T-cell (primary cell): ENCODE results near the gene IPO8. TPM values are rescaled to one million over a fixed set of nuclear protein-coding genes. Genes with fewer than 3 reads are reported as not detected.

ENCODE experiments used
- ATAC-seq, 4 experiments: fragments of 200-7000 bp in 3 of 4; fragments of 150-1000 bp in 1 of 4; cut with Tn5 transposase; replicated peaks in 1 of 4; 1 replicate in 3 of 4; 2 replicates in 1 of 4; pipeline ENCODE4 v1.10.0; 2021; ENCODE audit warnings: moderate library complexity in 3 of 4, mild to moderate bottlenecking in 2 of 4, moderate number of reproducible peaks in 1 of 4
- CTCF ChIA-PET, 2 donors: fragments of 300-600 bp; sonication (Branson Sonifier 250); formaldehyde crosslinking; loops; one replicate each; lab custom pipeline; 2022; ENCODE audit warnings: antibody characterized with exemption in 2 of 2; lab: Charles Lee
- POLR2A ChIA-PET, 2 donors: fragments of 300-600 bp; sonication (Branson Sonifier 250); formaldehyde crosslinking; loops; one replicate each; lab custom pipeline; 2022; ENCODE audit warnings: antibody characterized with exemption in 2 of 2; lab: Charles Lee
- DNase-seq, 35 experiments: peaks; one replicate each; pipeline versions ENCODE4 v3.0.0 to v3.0.0-alpha.2; 2013 to 2023
- H3K27ac ChIP-seq: one replicate; pipeline ENCODE4 v1.5.1; 2013; ENCODE audit warnings: low read length
- H3K27me3 ChIP-seq, 2 experiments: replicated peaks in 1 of 2; 1 replicate in 1 of 2; 2 replicates in 1 of 2; pipeline versions ENCODE4 v1.6.1 to v1.7.0; 2013; ENCODE audit warnings: low read length in 1 of 2, mixed read lengths in 1 of 2; ENCODE audit not compliant: control insufficient read depth in 2 of 2, insufficient read depth in 2 of 2; ENCODE audit errors: extremely low read depth in 1 of 2
- H3K36me3 ChIP-seq, 2 donors: 1 replicate in 1 of 2; 2 replicates in 1 of 2; pipeline versions ENCODE4 v1.6.1 to v1.7.0; 2013; ENCODE audit warnings: low read length in 1 of 2; ENCODE audit not compliant: control insufficient read depth in 2 of 2, insufficient read depth in 1 of 2; ENCODE audit errors: extremely low read depth in 1 of 2
- H3K4me1 ChIP-seq, 2 experiments: 1 replicate in 1 of 2; 2 replicates in 1 of 2; pipeline versions ENCODE4 v1.6.1 to v1.7.0; 2013; ENCODE audit warnings: low read length in 2 of 2, mixed read lengths in 1 of 2; ENCODE audit not compliant: insufficient read depth in 2 of 2, control insufficient read depth in 1 of 2; ENCODE audit errors: extremely low read depth in 1 of 2
- H3K4me3 ChIP-seq, 2 donors: 1 replicate in 1 of 2; 2 replicates in 1 of 2; pipeline versions ENCODE4 v1.5.1 to v1.7.0; 2013; ENCODE audit warnings: mild to moderate bottlenecking in 2 of 2, low read length in 1 of 2, moderate library complexity in 1 of 2; ENCODE audit not compliant: control insufficient read depth in 1 of 2; ENCODE audit errors: extremely low read depth in 1 of 2
- H3K9me3 ChIP-seq: 2 replicates; pipeline ENCODE4 v1.7.0; 2013
- H3K27ac Mint-ChIP-seq, 2 donors: one replicate each; pipeline ENCODE4 v1.8.0; 2020 to 2021; ENCODE audit warnings: mild to moderate bottlenecking in 2 of 2, mixed read lengths in 2 of 2
- H3K27me3 Mint-ChIP-seq, 2 donors: one replicate each; pipeline ENCODE4 v1.8.0; 2021 to 2022; ENCODE audit warnings: mixed read lengths in 2 of 2
- H3K36me3 Mint-ChIP-seq: one replicate; pipeline ENCODE4 v1.8.0; 2021; ENCODE audit warnings: mixed read lengths
- H3K4me1 Mint-ChIP-seq, 3 donors: one replicate each; pipeline ENCODE4 v1.8.0; 2020 to 2022; ENCODE audit warnings: mixed read lengths in 3 of 3, mild to moderate bottlenecking in 1 of 3
- H3K4me3 Mint-ChIP-seq, 3 donors: one replicate each; pipeline ENCODE4 v1.8.0; 2020 to 2022; ENCODE audit warnings: mild to moderate bottlenecking in 3 of 3, mixed read lengths in 3 of 3, moderate library complexity in 3 of 3
- H3K9me3 Mint-ChIP-seq, 3 donors: one replicate each; pipeline ENCODE4 v1.8.0; 2020 to 2022; ENCODE audit warnings: mixed read lengths in 3 of 3
- WGBS: methylation state at CpG from one replicate; pipeline ENCODE4 v1.1.5; 2013; ENCODE audit warnings: missing lambda C conversion rate; ENCODE audit not compliant: insufficient coverage; 5-methylcytosine and 5-hydroxymethylcytosine counted together
- total RNA-seq, 35 experiments: library from RNA in 6 of 35; stranded (reverse) in 6 of 35; fragments of 120-200 nt in 1 of 35; gene quantifications; one replicate each; pipeline versions ENCODE4 v1.2.1 to v1.2.4 and lab custom pipeline; 2013 to 2026

IPO8 gene
- total RNA-seq, 5 donors from 2014 or later (not counting 1 experiment from before 2014, with no cell fraction given) = 29.9 to 54.9 (median 45.1) TPM

DNA sequence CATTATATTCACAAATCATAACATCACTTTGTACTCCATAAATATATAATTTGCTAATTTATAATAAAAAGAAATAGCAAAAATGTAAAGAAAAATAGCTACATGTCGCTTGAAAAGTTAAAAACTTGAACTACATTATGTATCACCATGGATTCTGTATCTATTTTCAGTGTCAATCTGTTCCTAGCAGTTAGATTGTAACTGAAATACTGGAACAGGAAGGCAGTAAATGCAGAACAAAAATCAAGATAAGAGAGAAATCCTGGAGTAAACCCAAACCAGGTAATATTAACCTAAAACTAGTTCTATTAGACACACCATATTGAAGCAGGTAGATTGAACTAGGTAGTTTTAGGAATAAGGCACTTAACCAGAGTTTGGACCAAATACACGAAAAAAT, 60.3 kb downstream of the IPO8 start:
- Mint-ChIP-seq H3K27me3 (no peaks in the 10 kb centered on the region), H3K4me1 (no peaks in the 10 kb centered on the region), H3K9me3 (no peaks in the 10 kb centered on the region), H3K36me3 (peaks cover 70% of the 10 kb centered on the region), H3K27ac (no peak overlapping the region), H3K4me3 (no peak overlapping the region)
- ATAC-seq = no peak
- Histone ChIP-seq H3K27ac (no peak overlapping the region), H3K4me1 (no peaks in the 10 kb centered on the region), H3K27me3 (no peaks in the 10 kb centered on the region), H3K4me3 (no peak overlapping the region), H3K9me3 (no peaks in the 10 kb centered on the region), H3K36me3 (peaks cover 6 to 49% of the 10 kb centered on the region in 2 donors)
- POLR2A ChIA-PET = no interaction called here
- DNase-seq = no peak
- CTCF ChIA-PET = no interaction called here
- WGBS = no CpG with 5 or more reads among the region's 2 CpGs

DNA sequence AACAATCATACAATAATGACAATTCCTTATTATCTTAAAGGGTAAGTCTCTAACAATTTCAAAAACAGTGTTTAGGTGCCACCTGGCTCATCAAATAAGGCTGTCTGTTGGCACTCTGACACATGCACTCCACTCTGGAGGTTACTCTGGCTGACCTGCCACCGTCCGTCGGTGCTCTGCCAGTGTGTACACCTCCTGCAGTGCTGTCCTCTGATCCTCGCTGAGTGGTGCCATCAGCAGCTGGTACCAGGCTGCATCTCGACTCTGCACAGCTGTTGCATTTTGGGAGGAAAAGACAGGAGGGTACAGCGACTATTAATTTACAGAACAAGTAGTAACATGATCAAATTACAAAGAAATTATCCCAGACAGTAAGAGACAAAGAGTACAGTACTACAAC, 63.9 kb downstream of the IPO8 start:
- Histone ChIP-seq H3K9me3 (no peaks in the 10 kb centered on the region), H3K36me3 (peaks cover 9 to 44% of the 10 kb centered on the region in 2 donors), H3K4me3 (no peak overlapping the region), H3K27me3 (no peaks in the 10 kb centered on the region), H3K27ac (no peak overlapping the region), H3K4me1 (no peaks in the 10 kb centered on the region)
- no peaks in the 10 kb centered on the region for H3K27me3 Mint-ChIP-seq
- no peak for DNase-seq
- H3K4me1 Mint-ChIP-seq = peaks cover 0 to 2% (median 0%) of the 10 kb centered on the region in 3 donors
- 96% methylated on average over 3 of the region's 6 CpGs for WGBS
- no peaks in the 10 kb centered on the region for H3K9me3 Mint-ChIP-seq
- ATAC-seq = no peak
- ChIA-PET CTCF (no interaction called here), POLR2A (no interaction called here)
- peaks cover 60% of the 10 kb centered on the region for H3K36me3 Mint-ChIP-seq
- H3K27ac Mint-ChIP-seq = no peak overlapping the region
- H3K4me3 Mint-ChIP-seq = no peak overlapping the region

DNA sequence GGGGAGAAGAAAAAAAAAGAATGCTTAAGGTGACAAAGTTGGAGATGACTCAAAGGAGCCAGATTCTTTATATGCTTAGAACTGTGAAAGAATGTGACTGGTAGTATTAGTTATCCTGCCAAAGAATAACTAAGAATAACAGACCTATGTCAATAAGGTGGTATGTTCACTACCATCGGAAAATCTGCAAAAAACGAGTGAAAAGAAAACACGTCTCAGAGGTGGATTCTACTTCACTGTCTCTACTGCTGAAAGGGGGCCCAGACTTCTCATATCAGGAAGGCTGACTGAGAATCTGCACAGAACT, 64.7 kb downstream of the IPO8 start:
- Mint-ChIP-seq H3K4me3 (no peak overlapping the region), H3K9me3 (no peaks in the 10 kb centered on the region), H3K36me3 (peaks cover 54% of the 10 kb centered on the region), H3K4me1 (peaks cover 0 to 10% (median 0%) of the 10 kb centered on the region in 3 donors), H3K27me3 (no peaks in the 10 kb centered on the region), H3K27ac (no peak overlapping the region)
- ChIA-PET POLR2A (no interaction called here), CTCF (no interaction called here)
- H3K9me3 ChIP-seq = no peaks in the 10 kb centered on the region
- H3K27me3 ChIP-seq = no peaks in the 10 kb centered on the region
- ATAC-seq (no peak), DNase-seq (no peak)
- H3K4me3 ChIP-seq = no peak overlapping the region
- no peaks in the 10 kb centered on the region for H3K4me1 ChIP-seq
- H3K36me3 ChIP-seq = peaks cover 9 to 40% of the 10 kb centered on the region in 2 donors
- WGBS = no CpG with 5 or more reads among the region's 3 CpGs
- no peak overlapping the region for H3K27ac ChIP-seq

DNA sequence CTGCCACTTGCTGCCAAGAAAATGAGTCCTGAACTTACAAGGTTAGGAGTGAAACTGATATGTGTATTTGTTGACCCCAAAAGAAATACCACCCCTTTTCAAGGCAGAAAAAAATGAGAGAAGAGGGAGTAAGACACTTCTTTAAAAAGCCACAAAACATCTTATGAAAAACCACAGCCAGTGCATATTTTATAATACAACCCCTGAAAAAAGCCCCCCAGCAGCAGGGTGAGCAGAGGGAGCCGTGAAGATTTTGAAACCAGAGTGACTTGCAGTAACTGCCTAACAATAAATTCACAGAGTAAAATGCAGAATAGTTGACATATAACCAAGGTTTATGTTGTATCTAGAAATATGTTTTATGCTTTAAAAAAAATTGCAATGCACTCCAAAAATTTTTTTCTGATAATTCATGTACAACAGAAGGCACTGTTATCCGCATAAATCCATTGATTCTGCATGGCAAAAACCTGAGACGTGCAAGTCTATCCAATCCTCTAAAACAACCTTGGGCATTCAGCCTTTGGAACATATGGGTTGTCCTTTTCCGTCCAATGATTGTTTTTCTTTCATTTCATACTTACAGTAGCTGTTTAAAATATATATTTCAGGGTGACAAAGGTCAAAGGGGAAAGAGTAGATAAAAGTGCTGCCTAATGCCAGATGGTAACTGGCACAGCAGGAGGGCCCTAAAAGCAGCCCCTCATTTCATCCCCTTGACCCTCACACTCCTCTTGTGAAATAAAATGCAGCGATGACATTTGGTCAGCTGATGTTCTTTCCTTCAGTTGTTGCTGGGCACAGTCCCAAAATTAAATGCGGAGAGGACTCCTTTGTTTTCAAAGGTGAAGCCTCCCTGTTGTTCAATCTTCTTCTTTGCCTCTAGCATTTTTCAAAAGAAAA, 65.3 kb downstream of the IPO8 start:
- Histone ChIP-seq H3K9me3 (no peaks in the 10 kb centered on the region), H3K36me3 (peaks cover 9 to 40% of the 10 kb centered on the region in 2 donors), H3K27ac (no peak overlapping the region), H3K4me1 (no peaks in the 10 kb centered on the region), H3K27me3 (no peaks in the 10 kb centered on the region), H3K4me3 (no peak overlapping the region)
- no peak overlapping the region for H3K27ac Mint-ChIP-seq
- H3K27me3 Mint-ChIP-seq = no peaks in the 10 kb centered on the region
- POLR2A ChIA-PET = interaction anchor here in 1 of 2 donors (1.0 kb wide), 1 partner anchor 1539 kb away, joined by 3 read pairs; no protein-coding TSS in a partner anchor
- CTCF ChIA-PET = no interaction called here
- 100% methylated on average over 1 of the region's 6 CpGs for WGBS
- H3K4me3 Mint-ChIP-seq = no peak overlapping the region
- ATAC-seq (no peak), DNase-seq (no peak)
- H3K4me1 Mint-ChIP-seq = peaks cover 0 to 10% (median 0%) of the 10 kb centered on the region in 3 donors
- H3K9me3 Mint-ChIP-seq = no peaks in the 10 kb centered on the region
- H3K36me3 Mint-ChIP-seq = peaks cover 50% of the 10 kb centered on the region

DNA sequence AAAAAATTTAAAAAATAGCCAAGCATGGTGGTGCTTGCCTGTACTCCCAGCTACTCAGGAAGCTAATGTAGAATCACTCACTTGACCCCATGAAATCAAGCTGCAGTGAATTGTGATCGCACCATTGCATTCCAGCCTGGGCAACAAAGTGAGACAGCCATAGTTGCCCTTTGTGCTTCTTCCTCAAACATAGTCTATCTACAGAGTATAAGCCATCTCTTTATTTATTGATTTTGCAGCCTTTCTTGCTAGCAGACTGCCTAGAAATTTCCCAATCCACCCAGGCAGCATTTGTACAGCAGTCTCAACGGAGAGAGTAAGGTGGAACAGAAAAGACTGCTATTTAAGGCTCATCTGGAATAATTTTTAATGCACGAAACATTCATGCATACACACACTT, 68.8 kb downstream of the IPO8 start:
- DNase-seq = no peak
- ATAC-seq = no peak
- peaks cover 9 to 24% of the 10 kb centered on the region in 2 donors for H3K36me3 ChIP-seq
- H3K27ac Mint-ChIP-seq = no peak overlapping the region
- WGBS = 92% methylated on average over 2 of the region's 3 CpGs
- ChIA-PET CTCF (interaction anchor here in 1 of 2 donors (0.5 kb wide), 1 partner anchor 939 kb away, joined by 3 read pairs; no protein-coding TSS in a partner anchor), POLR2A (no interaction called here)
- H3K4me1 ChIP-seq = no peaks in the 10 kb centered on the region
- H3K9me3 ChIP-seq = no peaks in the 10 kb centered on the region
- peaks cover 0 to 10% (median 0%) of the 10 kb centered on the region in 3 donors for H3K4me1 Mint-ChIP-seq
- H3K27ac ChIP-seq = no peak overlapping the region
- H3K27me3 ChIP-seq = no peaks in the 10 kb centered on the region
- H3K9me3 Mint-ChIP-seq = peaks cover 0 to 3% (median 0%) of the 10 kb centered on the region in 3 donors
- H3K36me3 Mint-ChIP-seq = peaks cover 25% of the 10 kb centered on the region
- no peak overlapping the region for H3K4me3 ChIP-seq
- H3K27me3 Mint-ChIP-seq = no peaks in the 10 kb centered on the region
- no peak overlapping the region for H3K4me3 Mint-ChIP-seq

DNA sequence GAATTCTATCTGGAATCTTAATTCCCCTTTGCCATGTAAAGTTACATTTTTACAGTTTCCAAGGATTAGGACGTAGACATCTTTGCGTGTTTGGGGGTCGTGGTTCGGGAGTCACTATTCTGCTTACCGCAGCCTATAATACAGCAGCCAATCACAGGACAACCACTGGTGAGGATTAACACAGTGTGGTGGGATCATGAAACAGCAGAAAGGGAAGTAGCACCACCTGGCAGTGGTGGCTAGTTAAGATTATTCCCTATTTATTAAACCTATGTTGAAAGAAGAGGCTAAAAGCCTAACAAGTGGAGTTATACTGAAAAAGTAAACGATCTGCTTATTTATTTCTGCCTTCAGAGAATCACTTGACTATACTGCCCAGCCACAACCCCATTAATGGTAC, 71.7 kb downstream of the IPO8 start:
- no CpG with 5 or more reads among the region's 6 CpGs for WGBS
- no peak overlapping the region for H3K27ac Mint-ChIP-seq
- Histone ChIP-seq H3K4me1 (no peaks in the 10 kb centered on the region), H3K4me3 (no peak overlapping the region), H3K27me3 (no peaks in the 10 kb centered on the region), H3K36me3 (peaks cover 0 to 4% of the 10 kb centered on the region in 2 donors), H3K27ac (no peak overlapping the region), H3K9me3 (no peaks in the 10 kb centered on the region)
- ChIA-PET POLR2A (no interaction called here), CTCF (no interaction called here)
- peaks cover 0 to 3% (median 0%) of the 10 kb centered on the region in 3 donors for H3K9me3 Mint-ChIP-seq
- H3K4me3 Mint-ChIP-seq = no peak overlapping the region
- H3K4me1 Mint-ChIP-seq = peaks cover 0 to 10% (median 0%) of the 10 kb centered on the region in 3 donors
- ATAC-seq = no peak
- no peak for DNase-seq
- H3K36me3 Mint-ChIP-seq = peaks cover 4% of the 10 kb centered on the region
- H3K27me3 Mint-ChIP-seq = no peaks in the 10 kb centered on the region
